IMR-90 (cell line): ENCODE measurements around the gene B9D1. TPM values are rescaled to one million over a fixed set of nuclear protein-coding genes. Genes with fewer than 3 reads are reported as not detected.

Experiments used
- ATAC-seq: fragments of 200-7000 bp; cut with Tn5 transposase; 2 replicates; pipeline ENCODE4 v1.9.1; 2020; ENCODE audit warnings: low read depth, mild to moderate bottlenecking, moderate library complexity
- BruUV-seq: library from RNA; stranded (reverse); fragments of 400-500 nt; replicated peaks from 2 replicates; lab custom pipeline; 2021; lab: Mats Ljungman, UMichigan
- CTCF ChIA-PET: fragments of 300-600 bp; formaldehyde crosslinking; extraction: SDS; loops from one replicate; lab custom pipeline; 2021; ENCODE audit warnings: antibody characterized with exemption; lab: Yijun Ruan, JAX
- POLR2A ChIA-PET: fragments of 300-600 bp; sonication (Branson Sonifier 250); formaldehyde crosslinking; loops from one replicate; lab custom pipeline; 2022; ENCODE audit warnings: antibody characterized with exemption; ENCODE audit not compliant: unreplicated experiment; lab: Charles Lee
- DNase-seq: peaks from one replicate; pipeline ENCODE4 v3.0.0; 2013
- H2AFZ ChIP-seq: replicated peaks from 2 replicates; pipeline ENCODE3; 2013; ENCODE audit warnings: low read length, mild to moderate bottlenecking; ENCODE audit not compliant: poor library complexity
- H2AK5ac ChIP-seq: 2 replicates; pipeline ENCODE4 v1.6.1; 2013; ENCODE audit warnings: low read depth, low read length, inconsistent platforms
- H2AK9ac ChIP-seq: replicated peaks from 2 replicates; pipeline ENCODE3; 2013; ENCODE audit warnings: mild to moderate bottlenecking, low read depth, low read length, moderate library complexity; ENCODE audit not compliant: poor library complexity
- H2BK120ac ChIP-seq: 2 replicates; pipeline ENCODE4 v1.6.1; 2013; ENCODE audit warnings: low read depth, low read length, inconsistent platforms
- H2BK15ac ChIP-seq: 3 replicates; pipeline ENCODE4 v1.6.1; 2013; ENCODE audit warnings: low read depth, low read length, inconsistent platforms
- H2BK20ac ChIP-seq: 2 replicates; pipeline ENCODE4 v1.6.1; 2013; ENCODE audit warnings: low read depth, mild to moderate bottlenecking, inconsistent platforms, low read length, moderate library complexity
- H2BK5ac ChIP-seq: 2 replicates; pipeline ENCODE4 v1.6.1; 2013; ENCODE audit warnings: mild to moderate bottlenecking, low read depth, low read length, inconsistent platforms; ENCODE audit not compliant: poor library complexity, severe bottlenecking
- H3K14ac ChIP-seq: replicated peaks from 2 replicates; pipeline ENCODE4 v1.6.1; 2013; ENCODE audit warnings: low read depth, low read length, inconsistent platforms
- H3K18ac ChIP-seq: 2 replicates; pipeline ENCODE4 v1.6.1; 2013; ENCODE audit warnings: low read depth, low read length, control low read depth
- H3K23ac ChIP-seq: 2 replicates; pipeline ENCODE4 v1.6.1; 2013; ENCODE audit warnings: low read depth, low read length, inconsistent platforms
- H3K27ac ChIP-seq: 2 replicates; pipeline ENCODE4 v1.5.1; 2013; ENCODE audit warnings: mild to moderate bottlenecking, control low read depth, low read length; ENCODE audit not compliant: insufficient read depth
- H3K27me3 ChIP-seq: 2 replicates; pipeline ENCODE4 v1.6.1; 2013; ENCODE audit warnings: low read length; ENCODE audit not compliant: control insufficient read depth, insufficient read depth
- H3K36me3 ChIP-seq: 2 replicates; pipeline ENCODE4 v1.6.1; 2013; ENCODE audit warnings: low read length, mixed read lengths; ENCODE audit not compliant: control insufficient read depth, insufficient read depth
- H3K4ac ChIP-seq: 2 replicates; pipeline ENCODE4 v1.6.1; 2013; ENCODE audit warnings: low read depth, low read length, inconsistent platforms
- H3K4me1 ChIP-seq: 2 replicates; pipeline ENCODE4 v1.6.1; 2013; ENCODE audit warnings: low read length, mixed read lengths; ENCODE audit not compliant: control insufficient read depth, insufficient read depth
- H3K4me2 ChIP-seq: 2 replicates; pipeline ENCODE4 v1.6.1; 2013; ENCODE audit warnings: low read depth, mild to moderate bottlenecking, control low read depth, low read length, moderate library complexity
- H3K4me3 ChIP-seq: 2 replicates; pipeline ENCODE4 v1.5.1; 2013; ENCODE audit warnings: low read depth, mild to moderate bottlenecking, control low read depth, low read length, moderate library complexity; ENCODE audit not compliant: insufficient read depth
- H3K56ac ChIP-seq: 2 replicates; pipeline ENCODE4 v1.6.1; 2013; ENCODE audit warnings: low read length, inconsistent platforms; ENCODE audit not compliant: insufficient read depth; ENCODE audit errors: extremely low read depth
- H3K79me1 ChIP-seq, 2 experiments: 2 replicates each; pipeline ENCODE4 v1.6.1; 2013; ENCODE audit warnings: low read length in 2 of 2, inconsistent platforms in 1 of 2, low read depth in 1 of 2
- H3K9ac ChIP-seq: 2 replicates; pipeline ENCODE4 v1.6.1; 2013; ENCODE audit warnings: low read depth, low read length, control low read depth
- H3K9me1 ChIP-seq: 2 replicates; pipeline ENCODE4 v1.6.1; 2013; ENCODE audit warnings: low read length, inconsistent platforms; ENCODE audit not compliant: insufficient read depth
- H3K9me3 ChIP-seq: 2 replicates; pipeline ENCODE4 v1.6.1; 2013; ENCODE audit warnings: low read length; ENCODE audit not compliant: control insufficient read depth, insufficient read depth
- H4K20me1 ChIP-seq: 2 replicates; pipeline ENCODE4 v1.6.1; 2013; ENCODE audit warnings: low read length, inconsistent platforms; ENCODE audit not compliant: insufficient read depth
- H4K5ac ChIP-seq: 2 replicates; pipeline ENCODE4 v1.6.1; 2013; ENCODE audit warnings: mild to moderate bottlenecking, low read depth, low read length, control low read depth
- H4K8ac ChIP-seq, 2 experiments: 2 replicates each; pipeline ENCODE4 v1.6.1; 2013; ENCODE audit warnings: low read depth in 2 of 2, low read length in 2 of 2, control low read depth in 1 of 2, inconsistent platforms in 1 of 2
- H4K91ac ChIP-seq: 2 replicates; pipeline ENCODE4 v1.6.1; 2013; ENCODE audit warnings: low read depth, low read length, inconsistent platforms; ENCODE audit not compliant: insufficient read depth
- CEBPB ChIP-seq: IDR thresholded peaks from 2 replicates; pipeline ENCODE4 v1.6.1; 2012; ENCODE audit warnings: low read depth, low read length, improper control_type of control experiment
- CHD1 ChIP-seq: IDR thresholded peaks from 2 replicates; pipeline ENCODE4 v1.6.1; 2012; ENCODE audit warnings: low read depth, low read length, improper control_type of control experiment
- FOS ChIP-seq: fragments of 150-350 bp; IDR thresholded peaks from 2 replicates; pipeline ENCODE4 v1.6.1; 2016; ENCODE audit warnings: low read depth, low read length
- NFE2L2 ChIP-seq: fragments of 150-350 bp; IDR thresholded peaks from 2 replicates; pipeline ENCODE4 v1.6.1; 2016; ENCODE audit warnings: low read depth, mild to moderate bottlenecking, low read length
- RAD21 ChIP-seq: IDR thresholded peaks from 2 replicates; pipeline ENCODE4 v1.6.1; 2012; ENCODE audit warnings: low read length, improper control_type of control experiment
- RCOR1 ChIP-seq: IDR thresholded peaks from 2 replicates; pipeline ENCODE4 v1.6.1; 2012; ENCODE audit warnings: mild to moderate bottlenecking, low read length, improper control_type of control experiment; ENCODE audit not compliant: insufficient replicate concordance
- RFX5 ChIP-seq: IDR thresholded peaks from 2 replicates; pipeline ENCODE4 v1.8.0; 2012; ENCODE audit warnings: low read depth, mild to moderate bottlenecking, low read length, moderate library complexity
- SMC3 ChIP-seq: fragments of 150-350 bp; IDR thresholded peaks from 2 replicates; pipeline ENCODE4 v1.6.1; 2016; ENCODE audit warnings: low read depth, mild to moderate bottlenecking, antibody characterized with exemption, low read length, moderate library complexity
- WGBS, 2 experiments: methylation state at CpG; one replicate each; pipeline versions ENCODE4 v1.1.5 to v1.1.7; 2013; ENCODE audit warnings: missing lambda C conversion rate in 2 of 2; ENCODE audit not compliant: insufficient read length in 1 of 2; ENCODE audit errors: extremely low coverage in 2 of 2; 5-methylcytosine and 5-hydroxymethylcytosine counted together
- dilution Hi-C: fragments of 300-500 bp; cut with HindIII; formaldehyde crosslinking; loops from one replicate; pipeline ENCODE4 v1.14.3; 2018; ENCODE audit warnings: low sequenced_read_pairs; ENCODE audit not compliant: unreplicated experiment
- in situ Hi-C: fragments of 300-500 bp; cut with MboI; formaldehyde crosslinking; loops from 3 replicates; pipeline ENCODE4 v1.14.3; 2019; ENCODE audit warnings: low sequenced_read_pairs, inconsistent platforms, mixed read lengths
- intact Hi-C: fragments of 100-400 bp; cut with micrococcal nuclease; formaldehyde crosslinking; loops from 2 replicates; pipeline ENCODE4 v1.10.0; 2022
- polyA plus RNA-seq, 3 experiments: library from polyadenylated mRNA; depleted of rRNA; stranded (reverse); fragments of >200 nt; gene quantifications; 2 replicates each; pipeline ENCODE4 v1.2.3, GENCODE V29; 2012; ENCODE audit warnings: low replicate concordance in 1 of 3
- total RNA-seq: library from RNA; depleted of rRNA; stranded (reverse); fragments of >200 nt; gene quantifications from 2 replicates; pipeline ENCODE4 v1.2.3, GENCODE V29; 2012
- TF ChIP-seq, protein P1 (sequence below): fragments of 150-350 bp; IDR thresholded peaks from 2 replicates; pipeline ENCODE4 v1.6.1; 2016; ENCODE audit warnings: low read depth, mild to moderate bottlenecking, low read length, moderate library complexity, borderline replicate concordance
- TF ChIP-seq, protein P2 (sequence below): fragments of 150-350 bp; IDR thresholded peaks from 2 replicates; pipeline ENCODE4 v1.6.1; 2017; ENCODE audit warnings: mild to moderate bottlenecking, antibody characterized with exemption, low read length, low read depth

B9D1 gene
- total and polyA plus RNA-seq, 2 of the 4 experiments (the other 2 are of a cell fraction) = 42.5 to 43.8 TPM

DNA sequence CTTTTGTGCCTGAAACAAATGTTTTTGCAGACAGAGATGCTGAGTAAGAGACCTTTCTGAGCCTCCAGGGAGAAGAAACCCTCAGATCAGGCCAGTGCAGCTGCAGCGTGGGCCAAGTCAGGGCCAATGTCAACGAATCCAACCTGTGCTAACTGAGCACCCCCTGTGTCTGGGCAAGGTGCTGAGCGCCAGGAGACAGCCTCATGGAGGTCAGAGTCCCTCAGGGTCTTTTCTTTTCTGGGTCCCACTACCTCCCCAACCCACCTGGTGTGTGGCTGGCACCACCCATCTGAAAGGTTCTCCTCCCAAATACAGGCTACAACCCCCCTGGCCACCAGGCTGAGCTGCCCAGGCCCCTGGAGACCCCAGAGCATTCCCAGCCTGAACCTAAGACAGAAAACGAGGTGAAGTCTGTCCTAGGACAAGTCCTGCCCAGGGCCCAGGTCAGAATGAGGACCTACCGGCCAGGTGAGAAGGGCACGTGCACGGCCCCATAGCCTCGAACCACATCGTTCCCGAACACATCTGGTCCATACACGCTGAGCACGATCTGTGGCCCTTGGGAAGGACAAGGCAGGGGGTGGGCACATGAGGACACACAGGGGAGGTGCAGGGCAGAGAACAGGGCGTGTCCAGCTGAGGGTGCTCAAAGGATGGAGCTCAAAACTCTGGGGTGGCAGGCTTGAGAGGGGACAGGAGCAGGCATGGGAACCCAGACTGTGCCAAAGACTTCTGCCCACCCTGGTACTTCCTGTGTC, 15.0 kb downstream of the B9D1 start:
- Histone ChIP-seq H2AK5ac (peak overlapping the region; percentile 97), H3K4ac (peak overlapping the region; percentile 87), H3K4me1 (peaks cover 17% of the 10 kb centered on the region), H4K20me1 (peaks cover 5% of the 10 kb centered on the region; the same call in 1 of the 2 replicates), H2BK20ac (peak overlapping the region; percentile 34), H2BK120ac (peak overlapping the region; percentile 10), H3K9me3 (no peaks in the 10 kb centered on the region), H3K18ac (0 out of 2 replicates have a peak overlapping the region, but pooled peaks have one; percentile 17), H4K8ac (peak overlapping the region in 1 of 2 experiments; percentile 56; a peak in 2 of 4 replicates), H3K27ac (no peak overlapping the region; the same call in 1 of the 2 replicates), H2AK9ac (peak overlapping the region; percentile 89), H3K56ac (no peak overlapping the region), H3K36me3 (no peaks in the 10 kb centered on the region), H2AFZ (peak overlapping the region; percentile 69), H3K79me1 (peaks cover 0 to 4% of the 10 kb centered on the region in 2 experiments; a peak in 1 of 4 replicates), H3K4me3 (no peak overlapping the region), H4K91ac (peak overlapping the region; percentile 86), H2BK5ac (peak overlapping the region; percentile 59), H3K9ac (no peak overlapping the region), H4K5ac (no peak overlapping the region; the same call in 1 of the 2 replicates), H3K23ac (peak overlapping the region; percentile 79; the same call in 1 of the 2 replicates), H2BK15ac (peak overlapping the region; percentile 94; the same call in 2 of the 3 replicates), H3K4me2 (no peak overlapping the region), H3K14ac (peak overlapping the region; percentile 70), H3K27me3 (no peaks in the 10 kb centered on the region), H3K9me1 (peaks cover 16% of the 10 kb centered on the region)
- ChIA-PET CTCF (no interaction called here), POLR2A (no interaction called here)
- intact Hi-C loops = no loop called here
- no peak for ATAC-seq
- TF ChIP-seq CEBPB = no peak
- TF ChIP-seq CHD1 = no peak
- no peak for TF ChIP-seq RAD21
- no peak for TF ChIP-seq RCOR1
- TF ChIP-seq, protein P1, sequence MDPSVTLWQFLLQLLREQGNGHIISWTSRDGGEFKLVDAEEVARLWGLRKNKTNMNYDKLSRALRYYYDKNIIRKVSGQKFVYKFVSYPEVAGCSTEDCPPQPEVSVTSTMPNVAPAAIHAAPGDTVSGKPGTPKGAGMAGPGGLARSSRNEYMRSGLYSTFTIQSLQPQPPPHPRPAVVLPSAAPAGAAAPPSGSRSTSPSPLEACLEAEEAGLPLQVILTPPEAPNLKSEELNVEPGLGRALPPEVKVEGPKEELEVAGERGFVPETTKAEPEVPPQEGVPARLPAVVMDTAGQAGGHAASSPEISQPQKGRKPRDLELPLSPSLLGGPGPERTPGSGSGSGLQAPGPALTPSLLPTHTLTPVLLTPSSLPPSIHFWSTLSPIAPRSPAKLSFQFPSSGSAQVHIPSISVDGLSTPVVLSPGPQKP = no peak
- no peak for TF ChIP-seq SMC3
- TF ChIP-seq NFE2L2 = no peak
- TF ChIP-seq RFX5 = no peak
- no peak for TF ChIP-seq FOS
- TF ChIP-seq, protein P2, sequence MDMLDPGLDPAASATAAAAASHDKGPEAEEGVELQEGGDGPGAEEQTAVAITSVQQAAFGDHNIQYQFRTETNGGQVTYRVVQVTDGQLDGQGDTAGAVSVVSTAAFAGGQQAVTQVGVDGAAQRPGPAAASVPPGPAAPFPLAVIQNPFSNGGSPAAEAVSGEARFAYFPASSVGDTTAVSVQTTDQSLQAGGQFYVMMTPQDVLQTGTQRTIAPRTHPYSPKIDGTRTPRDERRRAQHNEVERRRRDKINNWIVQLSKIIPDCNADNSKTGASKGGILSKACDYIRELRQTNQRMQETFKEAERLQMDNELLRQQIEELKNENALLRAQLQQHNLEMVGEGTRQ = no peak
- 81% methylated on average over 7 of the region's 13 CpGs; no CpG with 5 or more reads in 1 of the 2 experiments for WGBS, 2 experiments
- dilution Hi-C loops = no loop called here
- no peak for DNase-seq
- in situ Hi-C loops = no loop called here
- no TSS peak for BruUV-seq
